DOHH2 (cell line): ENCODE results near the gene NAV2.

ENCODE experiments used
- H3F3A ChIP-seq: fragments of 200-600 bp; sonication (generic), shearing (Covaris generic); 2 replicates; pipeline ENCODE4 v1.6.0; 2016; ENCODE audit warnings: antibody characterized with exemption, mild to moderate bottlenecking; ENCODE audit not compliant: control insufficient read depth, insufficient read depth
- H3K27ac ChIP-seq: fragments of 200-600 bp; sonication (generic); 2 replicates; pipeline ENCODE4 v1.5.1; 2014; ENCODE audit warnings: low read depth, mild to moderate bottlenecking, low read length, moderate library complexity
- H3K27me3 ChIP-seq: fragments of 200-600 bp; sonication (generic); 2 replicates; pipeline ENCODE4 v1.6.1; 2014; ENCODE audit warnings: mild to moderate bottlenecking, low read length, mixed read lengths; ENCODE audit not compliant: control insufficient read depth
- H3K36me3 ChIP-seq: fragments of 200-600 bp; sonication (generic); 2 replicates; pipeline ENCODE4 v1.6.1; 2014; ENCODE audit warnings: mild to moderate bottlenecking, low read length, moderate library complexity, mixed read lengths; ENCODE audit not compliant: control insufficient read depth
- H3K4me1 ChIP-seq: fragments of 200-600 bp; sonication (generic); 2 replicates; pipeline ENCODE4 v1.6.1; 2014; ENCODE audit warnings: mild to moderate bottlenecking, low read length, mixed read lengths; ENCODE audit not compliant: control insufficient read depth
- H3K4me2 ChIP-seq: fragments of 200-600 bp; sonication (generic); 2 replicates; pipeline ENCODE4 v1.6.0; 2014; ENCODE audit warnings: mild to moderate bottlenecking, low read length, moderate library complexity
- H3K4me3 ChIP-seq: fragments of 200-600 bp; sonication (generic); 2 replicates; pipeline ENCODE4 v1.5.1; 2014; ENCODE audit warnings: mild to moderate bottlenecking, low read length, mixed read lengths
- H3K79me2 ChIP-seq: fragments of 200-600 bp; sonication (generic); 2 replicates; pipeline ENCODE4 v1.6.1; 2014; ENCODE audit warnings: mild to moderate bottlenecking, low read length, mixed read lengths; ENCODE audit not compliant: control insufficient read depth
- H3K9me2 ChIP-seq: fragments of 200-600 bp; sonication (generic); replicated peaks from 2 replicates; pipeline ENCODE4 v1.6.1; 2014; ENCODE audit warnings: mild to moderate bottlenecking, low read length, mixed read lengths; ENCODE audit not compliant: control insufficient read depth
- H3K9me3 ChIP-seq: fragments of 200-600 bp; sonication (generic); 2 replicates; pipeline ENCODE4 v1.6.1; 2014; ENCODE audit warnings: antibody characterized with exemption, low read length, mixed read lengths; ENCODE audit not compliant: control insufficient read depth, insufficient read depth
- H4K20me1 ChIP-seq: fragments of 200-600 bp; sonication (generic); 2 replicates; pipeline ENCODE4 v1.6.0; 2014; ENCODE audit warnings: low read depth, mild to moderate bottlenecking, antibody characterized with exemption, low read length, moderate library complexity; ENCODE audit not compliant: control insufficient read depth, insufficient read depth
- CTCF ChIP-seq: fragments of 200-600 bp; sonication (generic); IDR thresholded peaks from one replicate; pipeline ENCODE4 v1.5.1; 2014; ENCODE audit warnings: antibody characterized with exemption, mild to moderate bottlenecking, low read depth, low read length; ENCODE audit not compliant: poor library complexity, severe bottlenecking
- EZH2phosphoT487 ChIP-seq: fragments of 200-600 bp; sonication (generic); IDR thresholded peaks from 2 replicates; pipeline ENCODE4 v1.6.1; 2017; ENCODE audit warnings: borderline replicate concordance, mild to moderate bottlenecking, antibody characterized with exemption, low read length, moderate library complexity, mixed read lengths

The NAV2 gene

GRCh38 chr11:20157728-20158127, 445.1 kb downstream of the NAV2 start:
- Histone ChIP-seq H3F3A (no peaks in the 10 kb centered on the region), H3K9me3 (no peaks in the 10 kb centered on the region), H3K4me2 (no peak overlapping the region), H3K27me3 (peaks cover 10% of the 10 kb centered on the region; the same call in 1 of the 2 replicates), H3K79me2 (no peaks in the 10 kb centered on the region), H3K4me3 (no peak overlapping the region), H3K4me1 (no peaks in the 10 kb centered on the region), H4K20me1 (no peaks in the 10 kb centered on the region), H3K9me2 (no peaks in the 10 kb centered on the region), H3K36me3 (no peaks in the 10 kb centered on the region), H3K27ac (no peak overlapping the region)
- TF ChIP-seq EZH2phosphoT487 (no peak), CTCF (no peak)

GRCh38 chr11:20158597-20159257, 446.1 kb downstream of the NAV2 start:
- Histone ChIP-seq H3F3A (no peaks in the 10 kb centered on the region), H3K4me1 (no peaks in the 10 kb centered on the region), H3K27me3 (peaks cover 8% of the 10 kb centered on the region; the same call in 1 of the 2 replicates), H3K9me2 (no peaks in the 10 kb centered on the region), H3K4me2 (no peak overlapping the region), H3K36me3 (no peaks in the 10 kb centered on the region), H3K79me2 (no peaks in the 10 kb centered on the region), H3K4me3 (no peak overlapping the region), H3K9me3 (no peaks in the 10 kb centered on the region), H4K20me1 (no peaks in the 10 kb centered on the region), H3K27ac (no peak overlapping the region)
- TF ChIP-seq EZH2phosphoT487: no peak
- TF ChIP-seq CTCF: no peak

- Histone ChIP-seq H3K4me2 (no peak overlapping the region), H3K27me3 (peaks cover 6% of the 10 kb centered on the region; the same call in 1 of the 2 replicates), H3K4me3 (no peak overlapping the region), H4K20me1 (no peaks in the 10 kb centered on the region), H3K4me1 (no peaks in the 10 kb centered on the region), H3K36me3 (no peaks in the 10 kb centered on the region), H3K9me3 (no peaks in the 10 kb centered on the region), H3K27ac (no peak overlapping the region), H3F3A (no peaks in the 10 kb centered on the region), H3K9me2 (no peaks in the 10 kb centered on the region), H3K79me2 (no peaks in the 10 kb centered on the region)
- TF ChIP-seq EZH2phosphoT487: no peak
These were observed 447.1 kb downstream of the NAV2 start for GRCh38 chr11:20159466-20160381.
